ENCODE measurements around the gene POLDIP3. TPM values are rescaled to one million over a fixed set of nuclear protein-coding genes. Genes with fewer than 3 reads are reported as not detected.

The POLDIP3 gene
- total RNA-seq, 1 donor from 2014 or later: 20.8 TPM

Other genes with a start within 250 kb of the POLDIP3 start
- 2.8 TPM for gene NFAM1, start 182.5 kb downstream of the POLDIP3 start, total RNA-seq
- gene RRP7A, start 95.1 kb downstream of the POLDIP3 start, total RNA-seq: 10.5 TPM
- gene SERHL2, start 60.9 kb downstream of the POLDIP3 start, total RNA-seq: 0.60 TPM
- gene ATP5MGL, start 25.7 kb upstream of the POLDIP3 start, total RNA-seq: 0.75 TPM
- gene CYB5R3, start 34.5 kb upstream of the POLDIP3 start, total RNA-seq: 147 TPM
- 1.0 TPM for gene A4GALT, start 106.0 kb upstream of the POLDIP3 start, total RNA-seq
- 20.2 TPM for gene ARFGAP3, start 242.4 kb upstream of the POLDIP3 start, total RNA-seq